IMR-90 (cell line): Measurements from ENCODE around the gene MICAL2. TPM values are rescaled to one million over a fixed set of nuclear protein-coding genes. Genes with fewer than 3 reads are reported as not detected.

ENCODE experiments used
- ATAC-seq: fragments of 200-7000 bp; cut with Tn5 transposase; 2 replicates; pipeline ENCODE4 v1.9.1; 2020; ENCODE audit warnings: low read depth, mild to moderate bottlenecking, moderate library complexity
- BruUV-seq: library from RNA; stranded (reverse); fragments of 400-500 nt; replicated peaks from 2 replicates; lab custom pipeline; 2021; lab: Mats Ljungman, UMichigan
- CTCF ChIA-PET: fragments of 300-600 bp; formaldehyde crosslinking; extraction: SDS; loops from one replicate; lab custom pipeline; 2021; ENCODE audit warnings: antibody characterized with exemption; lab: Yijun Ruan, JAX
- POLR2A ChIA-PET: fragments of 300-600 bp; sonication (Branson Sonifier 250); formaldehyde crosslinking; loops from one replicate; lab custom pipeline; 2022; ENCODE audit warnings: antibody characterized with exemption; ENCODE audit not compliant: unreplicated experiment; lab: Charles Lee
- DNase-seq: peaks from one replicate; pipeline ENCODE4 v3.0.0; 2013
- H2AFZ ChIP-seq: replicated peaks from 2 replicates; pipeline ENCODE3; 2013; ENCODE audit warnings: low read length, mild to moderate bottlenecking; ENCODE audit not compliant: poor library complexity
- H2AK5ac ChIP-seq: 2 replicates; pipeline ENCODE4 v1.6.1; 2013; ENCODE audit warnings: low read depth, low read length, inconsistent platforms
- H2AK9ac ChIP-seq: replicated peaks from 2 replicates; pipeline ENCODE3; 2013; ENCODE audit warnings: mild to moderate bottlenecking, low read depth, low read length, moderate library complexity; ENCODE audit not compliant: poor library complexity
- H2BK120ac ChIP-seq: 2 replicates; pipeline ENCODE4 v1.6.1; 2013; ENCODE audit warnings: low read depth, low read length, inconsistent platforms
- H2BK15ac ChIP-seq: 3 replicates; pipeline ENCODE4 v1.6.1; 2013; ENCODE audit warnings: low read depth, low read length, inconsistent platforms
- H2BK20ac ChIP-seq: 2 replicates; pipeline ENCODE4 v1.6.1; 2013; ENCODE audit warnings: low read depth, mild to moderate bottlenecking, inconsistent platforms, low read length, moderate library complexity
- H2BK5ac ChIP-seq: 2 replicates; pipeline ENCODE4 v1.6.1; 2013; ENCODE audit warnings: mild to moderate bottlenecking, low read depth, low read length, inconsistent platforms; ENCODE audit not compliant: poor library complexity, severe bottlenecking
- H3K14ac ChIP-seq: replicated peaks from 2 replicates; pipeline ENCODE4 v1.6.1; 2013; ENCODE audit warnings: low read depth, low read length, inconsistent platforms
- H3K18ac ChIP-seq: 2 replicates; pipeline ENCODE4 v1.6.1; 2013; ENCODE audit warnings: low read depth, low read length, control low read depth
- H3K23ac ChIP-seq: 2 replicates; pipeline ENCODE4 v1.6.1; 2013; ENCODE audit warnings: low read depth, low read length, inconsistent platforms
- H3K27ac ChIP-seq: 2 replicates; pipeline ENCODE4 v1.5.1; 2013; ENCODE audit warnings: mild to moderate bottlenecking, control low read depth, low read length; ENCODE audit not compliant: insufficient read depth
- H3K27me3 ChIP-seq: 2 replicates; pipeline ENCODE4 v1.6.1; 2013; ENCODE audit warnings: low read length; ENCODE audit not compliant: control insufficient read depth, insufficient read depth
- H3K36me3 ChIP-seq: 2 replicates; pipeline ENCODE4 v1.6.1; 2013; ENCODE audit warnings: low read length, mixed read lengths; ENCODE audit not compliant: control insufficient read depth, insufficient read depth
- H3K4ac ChIP-seq: 2 replicates; pipeline ENCODE4 v1.6.1; 2013; ENCODE audit warnings: low read depth, low read length, inconsistent platforms
- H3K4me1 ChIP-seq: 2 replicates; pipeline ENCODE4 v1.6.1; 2013; ENCODE audit warnings: low read length, mixed read lengths; ENCODE audit not compliant: control insufficient read depth, insufficient read depth
- H3K4me2 ChIP-seq: 2 replicates; pipeline ENCODE4 v1.6.1; 2013; ENCODE audit warnings: low read depth, mild to moderate bottlenecking, control low read depth, low read length, moderate library complexity
- H3K4me3 ChIP-seq: 2 replicates; pipeline ENCODE4 v1.5.1; 2013; ENCODE audit warnings: low read depth, mild to moderate bottlenecking, control low read depth, low read length, moderate library complexity; ENCODE audit not compliant: insufficient read depth
- H3K56ac ChIP-seq: 2 replicates; pipeline ENCODE4 v1.6.1; 2013; ENCODE audit warnings: low read length, inconsistent platforms; ENCODE audit not compliant: insufficient read depth; ENCODE audit errors: extremely low read depth
- H3K79me1 ChIP-seq, 2 experiments: 2 replicates each; pipeline ENCODE4 v1.6.1; 2013; ENCODE audit warnings: low read length in 2 of 2, inconsistent platforms in 1 of 2, low read depth in 1 of 2
- H3K9ac ChIP-seq: 2 replicates; pipeline ENCODE4 v1.6.1; 2013; ENCODE audit warnings: low read depth, low read length, control low read depth
- H3K9me1 ChIP-seq: 2 replicates; pipeline ENCODE4 v1.6.1; 2013; ENCODE audit warnings: low read length, inconsistent platforms; ENCODE audit not compliant: insufficient read depth
- H3K9me3 ChIP-seq: 2 replicates; pipeline ENCODE4 v1.6.1; 2013; ENCODE audit warnings: low read length; ENCODE audit not compliant: control insufficient read depth, insufficient read depth
- H4K20me1 ChIP-seq: 2 replicates; pipeline ENCODE4 v1.6.1; 2013; ENCODE audit warnings: low read length, inconsistent platforms; ENCODE audit not compliant: insufficient read depth
- H4K5ac ChIP-seq: 2 replicates; pipeline ENCODE4 v1.6.1; 2013; ENCODE audit warnings: mild to moderate bottlenecking, low read depth, low read length, control low read depth
- H4K8ac ChIP-seq, 2 experiments: 2 replicates each; pipeline ENCODE4 v1.6.1; 2013; ENCODE audit warnings: low read depth in 2 of 2, low read length in 2 of 2, control low read depth in 1 of 2, inconsistent platforms in 1 of 2
- H4K91ac ChIP-seq: 2 replicates; pipeline ENCODE4 v1.6.1; 2013; ENCODE audit warnings: low read depth, low read length, inconsistent platforms; ENCODE audit not compliant: insufficient read depth
- BHLHE40 ChIP-seq: fragments of 150-350 bp; IDR thresholded peaks from 2 replicates; pipeline ENCODE4 v1.6.1; 2016; ENCODE audit warnings: mild to moderate bottlenecking, low read depth, low read length
- CEBPB ChIP-seq: IDR thresholded peaks from 2 replicates; pipeline ENCODE4 v1.6.1; 2012; ENCODE audit warnings: low read depth, low read length, improper control_type of control experiment
- FOS ChIP-seq: fragments of 150-350 bp; IDR thresholded peaks from 2 replicates; pipeline ENCODE4 v1.6.1; 2016; ENCODE audit warnings: low read depth, low read length
- MAFK ChIP-seq: IDR thresholded peaks from 2 replicates; pipeline ENCODE4 v1.6.1; 2012; ENCODE audit warnings: low read depth, low read length, improper control_type of control experiment
- MAZ ChIP-seq: IDR thresholded peaks from 2 replicates; pipeline ENCODE4 v1.6.1; 2012; ENCODE audit warnings: low read depth, mild to moderate bottlenecking, low read length, improper control_type of control experiment, moderate library complexity, borderline replicate concordance
- MXI1 ChIP-seq: IDR thresholded peaks from 2 replicates; pipeline ENCODE4 v1.6.1; 2012; ENCODE audit warnings: low read depth, mild to moderate bottlenecking, low read length, moderate library complexity, borderline replicate concordance
- NFE2L2 ChIP-seq: fragments of 150-350 bp; IDR thresholded peaks from 2 replicates; pipeline ENCODE4 v1.6.1; 2016; ENCODE audit warnings: low read depth, mild to moderate bottlenecking, low read length
- POLR2A ChIP-seq: IDR thresholded peaks from 2 replicates; pipeline ENCODE4 v1.6.1; 2012; ENCODE audit warnings: mild to moderate bottlenecking, low read depth, low read length
- RAD21 ChIP-seq: IDR thresholded peaks from 2 replicates; pipeline ENCODE4 v1.6.1; 2012; ENCODE audit warnings: low read length, improper control_type of control experiment
- RCOR1 ChIP-seq: IDR thresholded peaks from 2 replicates; pipeline ENCODE4 v1.6.1; 2012; ENCODE audit warnings: mild to moderate bottlenecking, low read length, improper control_type of control experiment; ENCODE audit not compliant: insufficient replicate concordance
- RFX5 ChIP-seq: IDR thresholded peaks from 2 replicates; pipeline ENCODE4 v1.8.0; 2012; ENCODE audit warnings: low read depth, mild to moderate bottlenecking, low read length, moderate library complexity
- SMC3 ChIP-seq: fragments of 150-350 bp; IDR thresholded peaks from 2 replicates; pipeline ENCODE4 v1.6.1; 2016; ENCODE audit warnings: low read depth, mild to moderate bottlenecking, antibody characterized with exemption, low read length, moderate library complexity
- WGBS, 2 experiments: methylation state at CpG; one replicate each; pipeline versions ENCODE4 v1.1.5 to v1.1.7; 2013; ENCODE audit warnings: missing lambda C conversion rate in 2 of 2; ENCODE audit not compliant: insufficient read length in 1 of 2; ENCODE audit errors: extremely low coverage in 2 of 2; 5-methylcytosine and 5-hydroxymethylcytosine counted together
- dilution Hi-C: fragments of 300-500 bp; cut with HindIII; formaldehyde crosslinking; loops from one replicate; pipeline ENCODE4 v1.14.3; 2018; ENCODE audit warnings: low sequenced_read_pairs; ENCODE audit not compliant: unreplicated experiment
- in situ Hi-C: fragments of 300-500 bp; cut with MboI; formaldehyde crosslinking; loops from 3 replicates; pipeline ENCODE4 v1.14.3; 2019; ENCODE audit warnings: low sequenced_read_pairs, inconsistent platforms, mixed read lengths
- intact Hi-C: fragments of 100-400 bp; cut with micrococcal nuclease; formaldehyde crosslinking; loops from 2 replicates; pipeline ENCODE4 v1.10.0; 2022
- polyA plus RNA-seq, 3 experiments: library from polyadenylated mRNA; depleted of rRNA; stranded (reverse); fragments of >200 nt; gene quantifications; 2 replicates each; pipeline ENCODE4 v1.2.3, GENCODE V29; 2012; ENCODE audit warnings: low replicate concordance in 1 of 3
- total RNA-seq: library from RNA; depleted of rRNA; stranded (reverse); fragments of >200 nt; gene quantifications from 2 replicates; pipeline ENCODE4 v1.2.3, GENCODE V29; 2012
- TF ChIP-seq, protein P1 (sequence below): conservative IDR thresholded peaks from 2 replicates; pipeline ENCODE4 v1.5.1; 2012; ENCODE audit warnings: mild to moderate bottlenecking, low read depth, low read length, improper control_type of control experiment
- TF ChIP-seq, protein P2 (sequence below): fragments of 150-350 bp; IDR thresholded peaks from 2 replicates; pipeline ENCODE4 v1.6.1; 2017; ENCODE audit warnings: mild to moderate bottlenecking, antibody characterized with exemption, low read length, low read depth

MICAL2 gene
- total and polyA plus RNA-seq, 2 of the 4 experiments (the other 2 are of a cell fraction), result 170 to 336 TPM

DNA sequence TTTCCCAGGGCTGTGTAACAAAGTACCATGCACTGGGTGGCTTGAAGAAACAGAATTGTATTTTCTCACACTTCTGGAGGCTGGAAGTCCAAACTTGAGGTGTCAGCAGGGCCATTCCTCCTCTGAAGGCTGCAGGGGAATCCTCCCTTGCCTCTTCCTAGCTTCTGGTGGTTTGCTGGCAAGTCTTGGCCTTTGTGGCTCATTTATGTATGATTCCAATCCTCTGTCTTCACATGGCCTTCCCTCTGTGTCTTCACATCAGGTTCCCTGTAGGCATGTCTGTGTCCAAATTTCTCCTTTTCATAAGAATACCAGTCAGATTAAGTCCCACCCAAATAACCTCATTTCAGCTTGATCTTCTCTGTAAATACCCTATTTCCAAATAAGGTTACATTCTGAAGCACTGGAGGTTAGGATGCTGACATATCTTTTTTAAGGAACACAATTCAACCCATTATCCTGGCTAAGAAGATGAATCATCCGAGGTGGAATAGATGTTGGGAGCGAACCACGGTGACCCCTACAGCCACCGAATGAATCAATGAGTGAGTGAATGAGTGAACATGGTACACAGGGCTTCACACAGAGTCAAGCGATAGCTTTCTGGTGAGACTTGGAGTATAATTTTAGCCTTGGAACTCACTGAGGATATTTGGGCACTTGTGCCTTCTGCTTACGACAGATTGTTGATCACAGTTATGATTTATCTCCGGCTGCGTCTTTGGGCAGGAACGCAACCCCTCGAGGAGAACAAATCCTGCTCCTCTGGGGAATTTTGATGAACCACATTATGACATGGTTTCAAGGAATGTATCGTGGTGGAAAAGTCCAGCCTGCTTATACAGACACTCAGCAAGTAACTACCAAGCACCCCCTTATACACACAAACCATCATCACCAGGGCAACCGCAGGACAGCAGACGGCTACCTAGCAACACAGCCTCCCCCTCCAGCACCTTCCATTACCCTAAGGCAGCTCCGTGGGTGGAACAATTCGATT, 34.3 kb upstream of the MICAL2 start:
- Histone ChIP-seq H3K4ac (peak overlapping the region; percentile 99), H4K8ac (peak overlapping the region; percentile 94 to 95), H2BK20ac (peak overlapping the region; percentile 99), H4K20me1 (no peaks in the 10 kb centered on the region), H4K91ac (peak overlapping the region; percentile 99), H3K9me1 (peaks cover 43% of the 10 kb centered on the region), H3K23ac (peak overlapping the region; percentile 99), H3K4me1 (peaks cover 26% of the 10 kb centered on the region), H3K79me1 (peaks cover 18 to 53% of the 10 kb centered on the region in 2 experiments), H2AK5ac (peak overlapping the region; percentile 99), H3K9me3 (no peaks in the 10 kb centered on the region), H3K18ac (peak overlapping the region; percentile 96), H2AK9ac (peak overlapping the region; percentile 98), H2BK5ac (peak overlapping the region; percentile 100), H2AFZ (peak overlapping the region; percentile 69), H3K4me3 (peak overlapping the region; percentile 9; the same call in 1 of the 2 replicates), H3K14ac (peak overlapping the region; percentile 98), H3K36me3 (no peaks in the 10 kb centered on the region), H2BK15ac (peak overlapping the region; percentile 99), H3K4me2 (peak overlapping the region; percentile 73), H3K27ac (peak overlapping the region; percentile 80), H3K9ac (peak overlapping the region; percentile 69), H4K5ac (peak overlapping the region; percentile 95), H3K27me3 (no peaks in the 10 kb centered on the region), H2BK120ac (peak overlapping the region; percentile 99), H3K56ac (peak overlapping the region; percentile 97)
- in situ Hi-C loops, result no loop called here
- intact Hi-C loops, result loop anchor here (1.0 kb wide), 1 partner anchor 29 kb away; no protein-coding TSS in a partner anchor
- ChIA-PET POLR2A (interaction anchor here (3.0 kb wide), 1 partner anchor 10 kb away, joined by 23 read pairs; no protein-coding TSS in a partner anchor), CTCF (interaction anchor here (0.9 kb wide), 1 partner anchor 212 kb away, joined by 3 read pairs; no protein-coding TSS in a partner anchor)
- peak; percentile 100 for DNase-seq
- ATAC-seq, result peak; percentile 81
- 0% methylated on average over 2 of the region's 15 CpGs; no CpG with 5 or more reads in 1 of the 2 experiments for WGBS, 2 experiments
- dilution Hi-C loops, result no loop called here
- BruUV-seq, result no TSS peak
- TF ChIP-seq, protein P1, sequence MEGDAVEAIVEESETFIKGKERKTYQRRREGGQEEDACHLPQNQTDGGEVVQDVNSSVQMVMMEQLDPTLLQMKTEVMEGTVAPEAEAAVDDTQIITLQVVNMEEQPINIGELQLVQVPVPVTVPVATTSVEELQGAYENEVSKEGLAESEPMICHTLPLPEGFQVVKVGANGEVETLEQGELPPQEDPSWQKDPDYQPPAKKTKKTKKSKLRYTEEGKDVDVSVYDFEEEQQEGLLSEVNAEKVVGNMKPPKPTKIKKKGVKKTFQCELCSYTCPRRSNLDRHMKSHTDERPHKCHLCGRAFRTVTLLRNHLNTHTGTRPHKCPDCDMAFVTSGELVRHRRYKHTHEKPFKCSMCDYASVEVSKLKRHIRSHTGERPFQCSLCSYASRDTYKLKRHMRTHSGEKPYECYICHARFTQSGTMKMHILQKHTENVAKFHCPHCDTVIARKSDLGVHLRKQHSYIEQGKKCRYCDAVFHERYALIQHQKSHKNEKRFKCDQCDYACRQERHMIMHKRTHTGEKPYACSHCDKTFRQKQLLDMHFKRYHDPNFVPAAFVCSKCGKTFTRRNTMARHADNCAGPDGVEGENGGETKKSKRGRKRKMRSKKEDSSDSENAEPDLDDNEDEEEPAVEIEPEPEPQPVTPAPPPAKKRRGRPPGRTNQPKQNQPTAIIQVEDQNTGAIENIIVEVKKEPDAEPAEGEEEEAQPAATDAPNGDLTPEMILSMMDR, result no peak
- TF ChIP-seq SMC3, result no peak
- 0 out of 2 replicates have a peak, but pooled peaks have one; percentile 30 for TF ChIP-seq NFE2L2
- peak; percentile 68 for TF ChIP-seq MAFK
- TF ChIP-seq RAD21, result peak; percentile 17; the same call in 1 of the 2 replicates
- no peak for TF ChIP-seq RFX5
- TF ChIP-seq BHLHE40, result no peak; the same call in 1 of the 2 replicates
- peak; percentile 63; the same call in 1 of the 2 replicates for TF ChIP-seq CEBPB
- TF ChIP-seq, protein P2, sequence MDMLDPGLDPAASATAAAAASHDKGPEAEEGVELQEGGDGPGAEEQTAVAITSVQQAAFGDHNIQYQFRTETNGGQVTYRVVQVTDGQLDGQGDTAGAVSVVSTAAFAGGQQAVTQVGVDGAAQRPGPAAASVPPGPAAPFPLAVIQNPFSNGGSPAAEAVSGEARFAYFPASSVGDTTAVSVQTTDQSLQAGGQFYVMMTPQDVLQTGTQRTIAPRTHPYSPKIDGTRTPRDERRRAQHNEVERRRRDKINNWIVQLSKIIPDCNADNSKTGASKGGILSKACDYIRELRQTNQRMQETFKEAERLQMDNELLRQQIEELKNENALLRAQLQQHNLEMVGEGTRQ, result no peak
- peak; percentile 63 for TF ChIP-seq MAZ
- TF ChIP-seq FOS, result peak; percentile 90
- peak; percentile 62 for TF ChIP-seq POLR2A
- peak; percentile 39 for TF ChIP-seq RCOR1
- 0 out of 2 replicates have a peak, but pooled peaks have one; percentile 43 for TF ChIP-seq MXI1
